ENCODE data around the gene MTF1.

DNA sequence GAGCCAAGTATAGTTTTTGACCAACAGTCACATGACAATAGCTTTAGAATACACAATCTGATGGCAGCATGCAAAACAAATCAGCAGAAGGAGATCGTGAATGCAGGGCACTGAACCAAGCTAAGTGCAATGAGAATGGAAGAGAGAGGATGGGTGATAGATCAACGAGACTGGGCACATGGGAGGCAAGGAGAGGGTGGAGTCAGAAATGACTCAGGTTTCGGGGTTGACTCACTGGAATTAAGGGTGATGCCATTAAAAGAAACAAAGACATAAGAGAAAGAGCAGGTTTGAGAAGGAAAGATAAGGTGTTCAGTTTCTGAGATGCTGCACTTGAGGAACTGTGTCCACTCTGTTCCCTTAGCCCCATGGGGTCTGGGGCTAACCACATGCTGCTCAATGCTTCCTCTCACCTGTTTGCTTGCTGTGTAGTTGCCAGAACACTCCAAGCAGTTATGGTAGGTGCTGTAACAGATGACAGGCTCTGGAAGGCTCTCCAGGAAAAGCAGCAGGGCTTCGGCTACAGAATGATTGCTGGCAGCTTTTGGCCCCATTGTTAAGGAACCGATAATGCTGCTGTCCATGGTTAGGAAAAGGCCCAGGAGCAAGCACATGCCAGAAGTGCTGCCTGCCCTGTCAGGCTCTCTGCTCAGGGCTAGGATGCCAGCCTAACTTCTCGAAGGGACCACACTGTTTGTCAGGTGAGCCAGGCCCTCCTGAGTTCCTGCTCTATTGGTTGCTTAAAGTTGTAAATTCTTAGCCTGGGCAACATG lies 6.1 kb upstream of the MTF1 start:
- no peak for TF ChIP-seq EZH2phosphoT487 (IDR thresholded peaks at IDR 0.05; ENCODE audit: insufficient read depth, low read depth)
- TF ChIP-seq EZH2 (IDR thresholded peaks at IDR 0.05; ENCODE audit: insufficient read depth, poor library complexity, severe bottlenecking): no peak

Data from GM23248 (cell line).